Motor neuron (in vitro differentiated cells): Measurements from ENCODE around the gene CSNK1D. TPM values are rescaled to one million over a fixed set of nuclear protein-coding genes. Genes with fewer than 3 reads are reported as not detected.

Experiments used
- ATAC-seq, 8 experiments: fragments of 200-7000 bp; cut with Tn5 transposase; replicated peaks in 6 of 8; 2 replicates each; pipeline ENCODE4 v1.8.0; 2021; ENCODE audit warnings: mild to moderate bottlenecking in 8 of 8, moderate library complexity in 8 of 8
- H3K27ac ChIP-seq, 2 donors: fragments of 250-450 bp; sonication (Bioruptor Pico); 2 replicates each; pipeline ENCODE4 v1.9.0; 2021; ENCODE audit warnings: antibody characterized with exemption in 2 of 2, mild to moderate bottlenecking in 2 of 2, moderate library complexity in 1 of 2
- H3K4me1 ChIP-seq, 2 donors: fragments of 250-450 bp; sonication (Bioruptor Pico); replicated peaks in 1 of 2; 2 replicates each; pipeline ENCODE4 v1.6.1; 2021; ENCODE audit warnings: antibody characterized with exemption in 2 of 2, mild to moderate bottlenecking in 2 of 2, moderate library complexity in 1 of 2
- H3K4me3 ChIP-seq, 5 donors: fragments of 250-450 bp; sonication (Bioruptor Pico); 2 replicates each; pipeline ENCODE4 v1.9.0; 2021; ENCODE audit warnings: antibody characterized with exemption in 5 of 5, mild to moderate bottlenecking in 5 of 5, moderate library complexity in 4 of 5
- whole genome bisulfite sequencing, 10 experiments: fragments of 450-650 bp; shearing (Covaris generic); methylation state at CpG; one replicate each; pipeline ENCODE4 v1.0.0; 2022; 5-methylcytosine and 5-hydroxymethylcytosine counted together
- in situ Hi-C, 9 experiments: fragments of 400-800 bp; cut with MboI; loops; one replicate each; pipeline ENCODE4 v1.15.0; 2021; ENCODE audit warnings: low sequenced_read_pairs in 9 of 9, low pct_unique_long_range_greater_than_20kb in 2 of 9; ENCODE audit not compliant: unreplicated experiment in 9 of 9
- total RNA-seq, 8 experiments: library from RNA; unstranded; fragments of 300-600 nt; gene quantifications; 2 replicates each; pipeline versions ENCODE4 v1.2.3 to v1.2.4, GENCODE V29; 2022

CSNK1D gene
- total RNA-seq, 8 experiments from 2014 or later: 24.1 to 109 (median 43.9) TPM

GRCh38 chr17:82303944-82304808 is 30.7 kb upstream of the CSNK1D start:
- in situ Hi-C loops: no loop called here

GRCh38 chr17:82302991-82303943 is 29.8 kb upstream of the CSNK1D start:
- peak overlapping the region in 1 of 2 donors; percentile 42 for H3K27ac ChIP-seq
- peak in 1 of 8 experiments; percentile 2 for ATAC-seq
- in situ Hi-C loops: no loop called here
- WGBS, 10 experiments: 68 to 89% (median 83%) methylated on average over 4 to 10 of the region's 35 CpGs; no CpG with 5 or more reads in 6 of the 10 experiments
- no peak overlapping the region for H3K4me3 ChIP-seq
- peaks cover 35 to 56% of the 10 kb centered on the region in 2 donors for H3K4me1 ChIP-seq

More at GRCh38 chr17:82303944-82304808, 30.7 kb upstream of the CSNK1D start:
- Histone ChIP-seq H3K27ac (peak overlapping the region in 1 of 2 donors; percentile 42), H3K4me1 (peaks cover 35 to 52% of the 10 kb centered on the region in 2 donors), H3K4me3 (no peak overlapping the region)
- peak in 7 of 8 experiments; percentile 30 to 75 (median 63) for ATAC-seq
- WGBS, 10 experiments: 60 to 92% (median 80%) methylated on average over 2 to 5 of the region's 26 CpGs; no CpG with 5 or more reads in 7 of the 10 experiments

- Histone ChIP-seq H3K4me1 (peaks cover 35 to 56% of the 10 kb centered on the region in 2 donors), H3K4me3 (no peak overlapping the region), H3K27ac (no peak overlapping the region)
- WGBS, 10 experiments: 93 to 100% methylated on average over 2 to 3 of the region's 15 CpGs; no CpG with 5 or more reads in 8 of the 10 experiments
- in situ Hi-C loops: no loop called here
- no peak for ATAC-seq
Measured at GRCh38 chr17:82302568-82302963, 29.1 kb upstream of the CSNK1D start.

GRCh38 chr17:82301916-82302567 is 28.5 kb upstream of the CSNK1D start:
- ATAC-seq: no peak
- in situ Hi-C loops: no loop called here
- Histone ChIP-seq H3K4me1 (peaks cover 35 to 56% of the 10 kb centered on the region in 2 donors), H3K27ac (no peak overlapping the region), H3K4me3 (no peak overlapping the region)
- WGBS, 10 experiments: 85% methylated on average over 3 of the region's 23 CpGs; no CpG with 5 or more reads in 9 of the 10 experiments

- in situ Hi-C loops: no loop called here
- peaks cover 35 to 56% of the 10 kb centered on the region in 2 donors for H3K4me1 ChIP-seq
- no peak overlapping the region for H3K4me3 ChIP-seq
- H3K27ac ChIP-seq: no peak overlapping the region
- ATAC-seq: no peak
- no CpG with 5 or more reads among the region's 12 CpGs for WGBS, 10 experiments
Measured at GRCh38 chr17:82301300-82301915, 27.9 kb upstream of the CSNK1D start.

- 26 to 90% (median 48%) methylated on average over 4 to 11 of the region's 21 CpGs; no CpG with 5 or more reads in 6 of the 10 experiments for WGBS, 10 experiments
- H3K4me1 ChIP-seq: peaks cover 34 to 56% of the 10 kb centered on the region in 2 donors
- H3K4me3 ChIP-seq: no peak overlapping the region
- in situ Hi-C loops: no loop called here
- ATAC-seq: peak in 5 of 8 experiments; percentile 11 to 61 (median 16)
- H3K27ac ChIP-seq: no peak overlapping the region
Measured at GRCh38 chr17:82300707-82301270, 27.3 kb upstream of the CSNK1D start.

- Histone ChIP-seq H3K27ac (no peak overlapping the region), H3K4me1 (peaks cover 28 to 51% of the 10 kb centered on the region in 2 donors), H3K4me3 (no peak overlapping the region)
- in situ Hi-C loops: no loop called here
- 80 to 100% (median 92%) methylated on average over 1 to 10 of the region's 13 CpGs; no CpG with 5 or more reads in 4 of the 10 experiments for WGBS, 10 experiments
- ATAC-seq: no peak
Measured at GRCh38 chr17:82300228-82300627, 26.7 kb upstream of the CSNK1D start.

GRCh38 chr17:82299452-82299851 is 26.0 kb upstream of the CSNK1D start:
- no peak overlapping the region for H3K27ac ChIP-seq
- ATAC-seq: peak in 1 of 8 experiments; percentile 9
- in situ Hi-C loops: no loop called here
- 50 to 100% (median 87%) methylated on average over 1 to 3 of the region's 10 CpGs; no CpG with 5 or more reads in 7 of the 10 experiments for WGBS, 10 experiments
- peaks cover 22 to 43% of the 10 kb centered on the region in 2 donors for H3K4me1 ChIP-seq
- no peak overlapping the region for H3K4me3 ChIP-seq

- WGBS, 10 experiments: 65 to 95% (median 70%) methylated on average over 1 to 10 of the region's 27 CpGs; no CpG with 5 or more reads in 4 of the 10 experiments
- no peak overlapping the region for H3K27ac ChIP-seq
- ATAC-seq: no peak
- peaks cover 22 to 42% of the 10 kb centered on the region in 2 donors for H3K4me1 ChIP-seq
- no peak overlapping the region for H3K4me3 ChIP-seq
- in situ Hi-C loops: no loop called here
Measured at GRCh38 chr17:82298538-82299421, 25.3 kb upstream of the CSNK1D start.

GRCh38 chr17:82297714-82298537 is 24.4 kb upstream of the CSNK1D start:
- Histone ChIP-seq H3K27ac (no peak overlapping the region), H3K4me1 (peaks cover 18 to 37% of the 10 kb centered on the region in 2 donors), H3K4me3 (no peak overlapping the region)
- peak in 4 of 8 experiments; percentile 2 to 85 (median 75) for ATAC-seq
- 0 to 81% (median 60%) methylated on average over 1 to 15 of the region's 36 CpGs; no CpG with 5 or more reads in 4 of the 10 experiments for WGBS, 10 experiments
- in situ Hi-C loops: no loop called here
